HG02623 (cell line): ENCODE measurements around the gene EMX1.

Experiments used
- ATAC-seq: cut with Tn5 transposase; IDR thresholded peaks from one replicate; pipeline ENCODE4 v1.9.1; 2021; ENCODE audit warnings: moderate library complexity; ENCODE audit not compliant: unreplicated experiment

The EMX1 gene

GRCh38 chr2:72917138-72917876 is at the start of gene EMX1:
TSS of gene EMX1 (plus strand) at chr2:72917519. CDS start at chr2:72917853, 334 bp downstream.
- peak; percentile 31 for ATAC-seq

DNA sequence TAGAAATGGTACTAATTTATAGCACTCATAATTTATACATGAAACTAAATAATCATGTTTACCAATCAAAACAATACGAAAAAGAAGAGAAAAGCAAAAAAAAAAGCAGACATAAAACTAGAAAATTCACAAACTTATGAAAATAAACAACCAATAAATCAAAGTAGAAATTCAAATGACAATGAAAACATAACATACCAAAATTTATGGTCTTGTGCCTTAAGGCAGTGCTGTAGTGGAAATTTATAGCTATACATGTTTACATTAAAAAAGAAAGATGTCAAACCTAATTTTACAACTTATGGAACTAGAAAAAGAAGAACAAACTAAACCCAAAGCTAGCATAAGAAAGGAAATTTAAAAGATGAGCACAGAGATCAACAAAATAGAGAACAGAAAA is 46.3 kb upstream of the EMX1 start:
- no peak for ATAC-seq

GRCh38 chr2:72871880-72872279 is 45.4 kb upstream of the EMX1 start:
- no peak for ATAC-seq

- ATAC-seq = no peak
Measured at GRCh38 chr2:72883356-72883962, 33.9 kb upstream of the EMX1 start.

GRCh38 chr2:72886505-72887031 is 30.8 kb upstream of the EMX1 start:
- ATAC-seq = no peak

DNA sequence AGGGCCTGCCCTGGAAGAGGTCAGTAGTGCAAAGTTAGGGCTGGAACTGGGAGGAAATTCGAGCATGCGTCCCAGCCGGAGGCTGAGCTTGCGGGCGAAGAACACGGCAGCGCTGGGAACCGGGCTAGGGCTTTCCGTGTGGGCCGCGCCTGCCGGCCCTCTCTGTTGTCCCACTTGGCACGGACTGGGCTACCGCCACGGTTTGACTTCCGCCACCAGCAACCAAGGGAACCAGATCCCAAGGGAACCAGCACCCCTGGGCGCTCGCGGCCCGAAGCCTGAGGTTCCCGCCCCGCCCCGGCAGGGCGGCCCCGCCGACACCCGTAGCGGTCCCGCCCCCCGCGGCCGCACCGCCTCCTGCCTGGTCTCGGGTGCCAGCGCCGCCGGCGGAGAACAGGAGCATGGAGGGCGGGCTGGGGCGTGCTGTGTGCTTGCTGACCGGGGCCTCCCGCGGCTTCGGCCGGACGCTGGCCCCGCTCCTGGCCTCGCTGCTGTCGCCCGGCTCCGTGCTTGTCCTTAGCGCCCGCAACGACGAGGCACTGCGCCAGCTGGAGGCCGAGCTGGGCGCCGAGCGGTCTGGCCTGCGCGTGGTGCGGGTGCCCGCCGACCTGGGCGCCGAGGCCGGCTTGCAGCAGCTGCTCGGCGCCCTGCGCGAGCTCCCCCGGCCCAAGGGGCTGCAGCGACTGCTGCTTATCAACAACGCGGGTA is 30.1 kb upstream of the EMX1 start, which contains the start of gene SPR:
Gene SPR, plus strand, starts transcription at position 377 of the 708 bp plus-strand sequence. Its CDS starts 25 bp downstream, at position 402.
- ATAC-seq = peak; percentile 91

GRCh38 chr2:72887740-72888437 is 29.4 kb upstream of the EMX1 start:
- peak; percentile 28 for ATAC-seq

GRCh38 chr2:72888438-72889202 is 28.7 kb upstream of the EMX1 start:
- no peak for ATAC-seq

DNA sequence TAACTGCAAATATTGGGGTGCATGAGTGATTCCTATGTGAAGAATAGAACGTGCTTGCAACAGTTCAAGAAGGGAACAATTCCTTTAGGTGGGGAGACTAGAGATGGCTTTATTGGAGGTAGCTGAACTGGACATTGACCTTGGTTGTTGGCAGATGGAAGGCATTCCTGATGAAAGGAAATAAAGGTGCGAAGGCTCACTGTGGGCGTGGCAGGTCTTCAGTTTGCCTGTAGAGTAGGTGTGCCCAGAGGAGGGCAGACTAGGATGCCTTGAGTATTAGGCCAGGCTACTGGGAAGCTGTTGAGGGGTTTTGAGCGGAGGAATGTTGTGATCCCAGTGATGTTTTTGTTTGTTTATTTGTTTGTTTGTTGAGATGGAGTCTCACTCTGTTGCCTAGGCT is 27.3 kb upstream of the EMX1 start:
- no peak for ATAC-seq

- no peak for ATAC-seq
Measured at GRCh38 chr2:72891091-72891818, 26.1 kb upstream of the EMX1 start.

- peak; percentile 59 for ATAC-seq
Measured at GRCh38 chr2:72892506-72893173, 24.7 kb upstream of the EMX1 start.

- ATAC-seq = peak; percentile 54
Measured at GRCh38 chr2:72893594-72894319, 23.6 kb upstream of the EMX1 start.

- ATAC-seq = no peak
Measured at GRCh38 chr2:72894514-72894913, 22.8 kb upstream of the EMX1 start.

- ATAC-seq = no peak
Measured at GRCh38 chr2:72895154-72895553, 22.2 kb upstream of the EMX1 start.

DNA sequence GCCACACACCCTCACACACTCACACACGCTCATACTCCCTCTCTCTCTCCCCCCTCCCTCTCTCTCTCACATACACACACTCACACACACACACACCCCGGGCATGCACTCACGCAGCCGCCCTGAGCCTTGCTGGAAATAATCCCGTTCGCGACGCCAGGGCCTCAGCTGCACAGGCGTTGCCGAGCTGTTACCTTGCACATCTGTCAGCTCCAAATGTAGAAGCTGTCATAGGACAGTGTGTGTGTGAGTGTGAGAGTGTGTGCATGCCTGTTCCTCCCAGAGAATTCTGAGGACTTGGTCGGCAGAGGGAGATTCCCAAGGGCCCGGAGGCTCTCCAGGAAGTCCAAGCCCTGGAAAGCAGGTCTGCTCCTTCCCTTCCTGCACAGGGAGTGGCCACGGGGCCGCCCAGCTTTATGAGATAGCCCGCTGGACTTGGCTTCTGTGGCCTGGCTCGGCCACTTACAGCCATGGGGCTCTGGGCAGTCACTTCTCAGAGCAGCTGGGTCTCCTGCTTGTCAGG is 21.5 kb upstream of the EMX1 start:
- no peak for ATAC-seq

- no peak for ATAC-seq
Measured at GRCh38 chr2:72896446-72896845, 20.9 kb upstream of the EMX1 start.

DNA sequence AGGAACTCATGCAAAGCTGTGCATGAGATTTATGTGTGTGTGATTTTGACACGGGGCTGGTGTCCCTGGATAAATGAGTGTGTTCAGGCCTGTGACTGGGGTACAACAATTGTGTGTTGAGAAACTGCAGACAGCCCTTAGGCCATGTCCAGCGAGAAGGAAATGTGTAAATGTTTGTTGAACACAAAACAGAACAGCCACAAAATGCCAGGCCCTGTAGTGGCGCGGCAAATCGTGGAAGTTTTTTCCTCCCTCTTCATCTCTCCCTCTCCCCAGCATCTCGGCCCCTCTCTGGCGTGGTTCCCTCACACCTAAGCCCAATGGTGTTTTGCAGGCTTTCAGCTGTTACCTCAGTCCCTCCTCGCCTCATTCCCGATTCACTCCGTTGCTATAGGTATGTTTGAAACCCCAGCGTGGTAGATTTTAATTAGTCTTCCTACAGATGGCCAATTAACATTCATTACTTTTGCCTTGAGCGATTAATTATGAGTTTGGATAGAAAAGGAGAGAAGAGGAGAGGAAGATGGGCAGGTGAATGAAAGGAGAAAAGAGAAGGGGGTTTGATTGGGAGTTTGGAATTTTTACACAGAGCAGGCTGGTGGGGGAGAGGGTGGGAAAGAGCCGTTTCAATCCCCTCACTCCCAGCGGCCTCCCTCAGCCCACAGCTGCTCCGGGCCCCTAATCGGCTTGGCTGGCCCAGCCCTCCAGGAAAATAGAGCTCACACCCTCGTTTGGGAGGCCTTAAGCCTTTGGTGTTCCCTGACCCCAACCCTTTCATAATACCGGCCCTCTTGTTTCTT is 19.3 kb upstream of the EMX1 start:
- ATAC-seq = no peak

DNA sequence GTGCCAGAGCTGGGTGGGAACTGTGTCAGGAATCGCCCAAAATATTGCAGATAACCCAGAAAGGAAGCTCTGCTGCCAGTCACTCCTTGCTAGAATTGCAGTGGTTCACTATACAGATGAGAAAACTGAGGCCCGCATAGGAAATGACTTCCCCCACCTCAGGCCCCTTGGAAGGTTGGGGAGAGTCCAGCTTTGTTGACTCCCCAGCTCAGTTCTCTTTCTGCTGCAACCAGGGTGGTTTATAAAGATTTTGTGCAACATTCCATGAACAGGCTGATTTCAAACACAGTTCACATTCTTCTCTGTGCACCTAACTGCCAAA is 18.8 kb upstream of the EMX1 start:
- no peak for ATAC-seq
